OCI-LY1 (cell line): ENCODE measurements around the gene FAM20C.

ENCODE experiments used
- EZH2 ChIP-seq: fragments of 200-600 bp; sonication (generic), shearing (Covaris generic); IDR thresholded peaks from 2 replicates; pipeline ENCODE4 v1.8.0; 2017; ENCODE audit warnings: borderline replicate concordance, mixed run types, mild to moderate bottlenecking, antibody characterized with exemption, low read length, moderate library complexity, mixed read lengths
- TF ChIP-seq, protein P1 (sequence below): fragments of 200-600 bp; sonication (generic), shearing (Covaris generic); IDR thresholded peaks from 2 replicates; pipeline ENCODE4 v1.5.1; 2017; ENCODE audit warnings: mild to moderate bottlenecking, antibody characterized with exemption, low read length, moderate library complexity, mixed read lengths

DNA sequence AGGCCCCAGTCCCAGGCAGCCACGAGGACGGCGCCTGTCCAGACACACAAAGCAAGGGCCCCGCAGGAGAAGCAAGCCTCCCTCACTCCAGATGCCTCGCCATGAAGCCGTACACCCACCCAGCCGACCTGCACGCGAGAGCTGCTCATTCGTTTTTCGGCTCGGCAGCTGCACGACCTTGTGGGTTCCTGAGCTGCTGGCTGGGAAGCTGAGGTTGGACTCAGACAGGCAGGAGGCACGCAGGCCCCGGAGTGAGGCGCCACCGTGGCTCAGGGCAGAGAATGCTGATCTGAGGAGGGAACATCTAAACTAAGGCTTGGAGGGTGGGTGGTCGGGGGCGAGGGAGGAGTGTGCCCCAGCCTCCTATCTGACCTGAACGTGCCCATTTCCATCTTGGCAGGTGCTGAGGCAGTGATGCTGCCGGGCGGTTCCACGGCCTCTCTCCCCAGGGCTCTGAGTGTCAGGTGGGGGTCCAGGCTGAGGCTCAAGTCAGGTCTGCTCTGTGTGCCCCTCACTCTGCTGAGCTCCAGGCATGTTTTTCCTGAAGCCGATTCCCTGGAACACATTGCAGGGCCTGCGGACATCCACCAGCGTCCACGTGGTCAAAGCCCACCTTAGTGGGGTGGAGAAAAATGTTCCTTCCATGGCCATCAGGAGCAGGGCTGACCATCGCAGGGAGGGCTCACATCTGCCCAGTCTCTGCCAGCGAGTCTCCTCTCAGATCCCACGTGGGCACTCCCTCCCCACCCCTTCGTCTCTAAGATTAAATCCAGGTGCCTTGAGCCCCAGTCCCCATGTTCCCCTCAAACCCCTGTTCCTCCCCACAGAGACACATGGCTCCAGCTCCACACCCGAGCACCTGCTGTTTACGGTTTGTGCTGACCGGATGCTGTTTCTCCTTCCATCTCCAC lies 28.1 kb upstream of the FAM20C start:
- TF ChIP-seq, protein P1, sequence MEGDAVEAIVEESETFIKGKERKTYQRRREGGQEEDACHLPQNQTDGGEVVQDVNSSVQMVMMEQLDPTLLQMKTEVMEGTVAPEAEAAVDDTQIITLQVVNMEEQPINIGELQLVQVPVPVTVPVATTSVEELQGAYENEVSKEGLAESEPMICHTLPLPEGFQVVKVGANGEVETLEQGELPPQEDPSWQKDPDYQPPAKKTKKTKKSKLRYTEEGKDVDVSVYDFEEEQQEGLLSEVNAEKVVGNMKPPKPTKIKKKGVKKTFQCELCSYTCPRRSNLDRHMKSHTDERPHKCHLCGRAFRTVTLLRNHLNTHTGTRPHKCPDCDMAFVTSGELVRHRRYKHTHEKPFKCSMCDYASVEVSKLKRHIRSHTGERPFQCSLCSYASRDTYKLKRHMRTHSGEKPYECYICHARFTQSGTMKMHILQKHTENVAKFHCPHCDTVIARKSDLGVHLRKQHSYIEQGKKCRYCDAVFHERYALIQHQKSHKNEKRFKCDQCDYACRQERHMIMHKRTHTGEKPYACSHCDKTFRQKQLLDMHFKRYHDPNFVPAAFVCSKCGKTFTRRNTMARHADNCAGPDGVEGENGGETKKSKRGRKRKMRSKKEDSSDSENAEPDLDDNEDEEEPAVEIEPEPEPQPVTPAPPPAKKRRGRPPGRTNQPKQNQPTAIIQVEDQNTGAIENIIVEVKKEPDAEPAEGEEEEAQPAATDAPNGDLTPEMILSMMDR = no peak
- no peak for TF ChIP-seq EZH2
